ENCODE measurements around the gene SGIP1.

SGIP1 gene

GRCh38 chr1:66533804-66534740 lies at the start of gene SGIP1:
Gene SGIP1, plus strand, starts transcription at chr1:66534153. Its CDS starts 206 bp downstream, at chr1:66534359.
- DNase-seq (ENCODE audit: low read depth in 2 of 2): no peak

GRCh38 chr1:66489151-66489550 lies 44.8 kb upstream of the SGIP1 start:
- DNase-seq (ENCODE audit: low read depth in 2 of 2): no peak

- no peak for DNase-seq (ENCODE audit: low read depth in 2 of 2)
Observed at GRCh38 chr1:66489972-66490601, 43.9 kb upstream of the SGIP1 start.

- no peak for DNase-seq (ENCODE audit: low read depth in 2 of 2)
Observed at GRCh38 chr1:66490816-66491215, 43.1 kb upstream of the SGIP1 start.

GRCh38 chr1:66492424-66492823 lies 41.5 kb upstream of the SGIP1 start:
- DNase-seq (ENCODE audit: low read depth in 2 of 2): no peak

- no peak for DNase-seq (ENCODE audit: low read depth in 2 of 2)
Observed at GRCh38 chr1:66493731-66494130, 40.2 kb upstream of the SGIP1 start.

- no peak for DNase-seq (ENCODE audit: low read depth in 2 of 2)
Observed at GRCh38 chr1:66494482-66494881, 39.5 kb upstream of the SGIP1 start.

- DNase-seq (ENCODE audit: low read depth in 2 of 2): no peak
Observed at GRCh38 chr1:66495495-66495894, 38.5 kb upstream of the SGIP1 start.

GRCh38 chr1:66497910-66498309 lies 36.0 kb upstream of the SGIP1 start:
- no peak for DNase-seq (ENCODE audit: low read depth in 2 of 2)

- DNase-seq (ENCODE audit: low read depth in 2 of 2): no peak
Observed at GRCh38 chr1:66500301-66500700, 33.7 kb upstream of the SGIP1 start.

GRCh38 chr1:66502086-66502485 lies 31.9 kb upstream of the SGIP1 start:
- no peak for DNase-seq (ENCODE audit: low read depth in 2 of 2)

GRCh38 chr1:66503841-66504470 lies 30.0 kb upstream of the SGIP1 start:
- DNase-seq (ENCODE audit: low read depth in 2 of 2): no peak

GRCh38 chr1:66505671-66506392 lies 28.1 kb upstream of the SGIP1 start:
- no peak for DNase-seq (ENCODE audit: low read depth in 2 of 2)

GRCh38 chr1:66506393-66506687 lies 27.6 kb upstream of the SGIP1 start:
- no peak for DNase-seq (ENCODE audit: low read depth in 2 of 2)

- DNase-seq (ENCODE audit: low read depth in 2 of 2): no peak
Observed at GRCh38 chr1:66506991-66507390, 27.0 kb upstream of the SGIP1 start.

GRCh38 chr1:66510407-66510806 lies 23.5 kb upstream of the SGIP1 start:
- DNase-seq (ENCODE audit: low read depth in 2 of 2): no peak

GRCh38 chr1:66511118-66511517 lies 22.8 kb upstream of the SGIP1 start:
- no peak for DNase-seq (ENCODE audit: low read depth in 2 of 2)

GRCh38 chr1:66517959-66518358 lies 16.0 kb upstream of the SGIP1 start:
- no peak for DNase-seq (ENCODE audit: low read depth in 2 of 2)

- DNase-seq (ENCODE audit: low read depth in 2 of 2): no peak
Observed at GRCh38 chr1:66518654-66519053, 15.3 kb upstream of the SGIP1 start.

GRCh38 chr1:66519992-66520391 lies 14.0 kb upstream of the SGIP1 start:
- no peak for DNase-seq (ENCODE audit: low read depth in 2 of 2)

GRCh38 chr1:66520655-66521054 lies 13.3 kb upstream of the SGIP1 start:
- no peak for DNase-seq (ENCODE audit: low read depth in 2 of 2)

GRCh38 chr1:66521721-66522365 lies 12.1 kb upstream of the SGIP1 start:
- DNase-seq (ENCODE audit: low read depth in 2 of 2): no peak
